Stimulated activated CD4-positive, alpha-beta T cell treated with anti-CD3 and anti-CD28 coated beads, TNF-alpha, amount 100 ng/mL, for 1 hour (primary cell): ENCODE data around the gene PRODH2.

Source experiments
- DNase-seq, 3 donors: peaks; one replicate each; pipeline ENCODE4 v3.0.0-alpha.2; 2020; ENCODE audit warnings: low read depth in 3 of 3, low spot score in 1 of 3

Gene PRODH2

DNA sequence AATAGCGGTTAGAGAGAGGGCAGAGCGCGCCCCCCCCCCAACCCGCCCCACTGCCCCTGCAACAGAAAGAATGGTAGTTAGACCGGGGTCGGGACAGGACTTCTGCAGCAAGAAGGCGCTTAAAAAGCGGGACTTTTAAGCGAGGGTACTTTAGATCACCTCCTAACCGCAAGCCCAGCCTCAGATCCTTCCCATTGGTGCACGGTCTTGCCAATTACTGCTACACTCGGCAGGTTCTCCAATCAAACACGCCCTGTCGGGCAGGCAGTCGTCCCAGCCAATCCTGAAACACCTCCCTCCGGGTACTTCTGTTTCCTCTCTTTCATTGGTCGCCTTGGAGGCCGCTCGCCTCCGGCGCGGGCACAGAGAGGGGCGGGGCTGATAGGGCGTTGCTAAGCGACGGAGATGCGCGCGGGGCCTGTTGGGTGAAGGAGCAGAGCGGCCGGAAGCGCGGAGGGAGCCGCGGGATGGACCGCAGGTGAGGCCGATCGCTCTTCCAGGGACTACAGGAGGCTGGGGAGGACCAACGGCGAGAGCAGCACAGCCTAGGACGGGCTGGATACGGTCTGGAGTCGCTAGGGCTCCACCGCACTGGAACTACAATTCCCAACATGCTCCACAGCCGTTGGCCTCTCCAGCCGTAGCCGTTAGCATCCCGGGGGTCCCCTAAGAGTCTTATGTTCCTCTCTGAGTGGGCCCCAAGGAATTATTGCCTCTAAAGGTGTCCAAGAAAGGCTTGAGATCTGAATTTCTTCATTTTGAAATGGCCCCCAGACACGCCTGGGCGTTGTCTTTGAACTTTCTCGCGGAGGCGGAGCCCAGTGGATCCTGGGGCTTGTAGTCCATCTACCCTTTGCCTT is 54.7 kb downstream of the PRODH2 start, which contains the start of gene PROSER3:
Gene PROSER3, plus strand, starts transcription at position 428 of the 860 bp plus-strand sequence. Its CDS starts 40 bp downstream, at position 468.
- peak; percentile 94 to 96 (median 96) for DNase-seq

DNA sequence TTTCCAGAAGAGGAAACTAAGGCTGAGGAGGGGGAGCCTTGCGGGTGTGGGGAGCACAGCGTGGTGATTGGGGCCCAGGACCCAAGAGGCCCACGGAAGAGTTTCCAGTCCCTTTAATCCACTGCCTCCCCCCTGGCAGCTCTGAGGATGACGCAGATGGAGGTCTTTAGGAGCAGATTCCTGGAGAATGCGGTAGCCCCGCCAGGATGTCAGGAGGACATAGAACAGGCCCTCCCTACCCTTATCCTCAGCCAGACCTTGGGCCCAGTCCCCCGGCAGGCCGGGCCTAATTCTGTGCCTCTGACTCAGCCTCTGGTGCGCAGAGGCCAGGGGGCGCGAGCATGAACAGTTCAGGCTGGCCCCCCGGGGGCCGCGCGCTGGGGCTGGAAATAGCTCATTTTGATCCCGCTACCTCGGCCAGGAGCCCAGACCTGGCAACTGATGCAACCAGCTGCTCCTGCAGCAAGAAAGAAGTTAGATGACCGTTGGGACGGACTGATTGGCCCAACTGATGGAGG is 55.4 kb downstream of the PRODH2 start:
- DNase-seq, result no peak

DNA sequence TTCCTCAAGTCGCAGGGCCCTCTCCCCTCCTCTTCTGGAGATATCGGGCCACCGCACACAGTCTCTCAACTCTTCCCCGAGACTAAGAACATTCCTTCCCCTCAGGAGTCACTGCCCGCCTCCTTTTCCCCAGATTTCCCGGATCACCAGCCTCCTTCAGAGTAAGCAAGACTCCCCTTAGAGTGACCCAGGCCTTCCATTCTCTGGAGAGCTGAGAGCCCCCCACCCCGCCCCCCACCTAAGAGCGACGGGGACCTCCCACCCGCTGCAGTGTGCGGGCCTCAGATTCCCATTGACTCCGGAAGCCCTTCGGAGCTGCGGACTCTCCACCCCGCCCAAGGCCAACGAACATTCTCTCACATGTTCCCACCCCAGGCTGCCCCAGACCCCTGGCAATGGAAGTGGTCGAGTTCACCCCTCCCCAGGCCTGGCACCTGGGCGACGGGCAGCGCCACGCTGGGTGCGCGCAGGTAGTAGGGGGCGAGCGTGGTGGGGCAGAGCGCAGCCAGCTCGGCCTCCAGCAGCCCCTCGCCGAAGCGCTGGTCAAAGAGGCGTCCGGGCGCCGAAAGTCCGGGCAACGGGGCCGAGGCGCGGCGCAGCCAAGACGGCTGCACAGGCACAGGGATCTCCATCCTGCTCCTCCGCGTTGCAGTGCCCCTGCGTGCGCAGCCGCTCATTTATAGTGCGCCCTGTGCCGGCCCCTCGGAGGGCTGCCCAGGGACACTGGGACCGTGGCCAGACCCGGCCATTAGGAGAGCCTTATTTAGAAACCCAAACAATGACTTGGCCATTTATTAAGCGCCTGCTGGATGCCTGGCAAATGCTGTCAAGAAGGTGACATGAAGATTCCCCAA is 56.0 kb downstream of the PRODH2 start, which contains the start of gene HSPB6:
Gene HSPB6, minus strand, starts transcription at position 653 of the 854 bp plus-strand sequence. Its CDS starts 21 bp downstream, at position 632.
- DNase-seq, result no peak

DNA sequence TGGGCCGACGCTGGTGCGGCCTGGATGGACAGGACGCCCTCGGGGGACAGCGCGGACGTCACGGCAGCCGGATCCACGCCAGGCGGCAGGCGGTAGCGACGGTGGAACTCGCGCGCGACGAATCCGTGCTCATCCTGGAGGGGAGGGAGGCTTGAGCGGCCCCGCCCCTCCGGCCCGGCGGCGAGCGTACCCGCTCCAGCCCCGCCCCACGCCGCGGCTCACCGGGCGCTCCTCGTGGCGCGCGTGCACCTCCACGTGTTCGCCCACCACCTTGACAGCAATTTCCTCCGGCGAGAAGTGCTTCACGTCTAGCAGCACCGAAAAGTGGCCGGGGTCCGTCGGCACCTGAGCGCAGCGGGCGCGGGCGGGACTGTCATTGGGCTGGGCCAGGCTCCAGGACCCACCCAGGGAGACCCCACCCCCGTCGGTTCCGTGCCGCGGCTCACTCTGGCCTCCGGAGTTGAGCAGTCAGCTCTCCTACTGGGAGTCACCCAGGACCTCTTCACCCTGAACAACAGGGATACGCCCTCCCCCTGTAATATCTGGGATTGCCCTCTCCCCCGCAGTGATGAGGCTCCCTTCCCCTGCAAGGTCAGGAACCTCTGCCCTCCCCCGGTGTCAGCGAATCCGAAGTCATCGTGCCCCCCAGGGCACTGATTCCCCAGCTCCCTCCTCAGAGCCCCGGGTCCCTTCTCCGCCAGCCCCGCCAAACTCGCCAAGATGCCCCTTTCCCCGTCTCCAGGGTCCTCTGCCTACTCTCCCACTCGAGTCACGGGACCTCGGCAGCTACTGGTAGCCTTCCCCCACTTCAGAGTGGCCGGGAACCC is 56.9 kb downstream of the PRODH2 start:
- DNase-seq, result peak in 1 of 3 donors; percentile 38

DNA sequence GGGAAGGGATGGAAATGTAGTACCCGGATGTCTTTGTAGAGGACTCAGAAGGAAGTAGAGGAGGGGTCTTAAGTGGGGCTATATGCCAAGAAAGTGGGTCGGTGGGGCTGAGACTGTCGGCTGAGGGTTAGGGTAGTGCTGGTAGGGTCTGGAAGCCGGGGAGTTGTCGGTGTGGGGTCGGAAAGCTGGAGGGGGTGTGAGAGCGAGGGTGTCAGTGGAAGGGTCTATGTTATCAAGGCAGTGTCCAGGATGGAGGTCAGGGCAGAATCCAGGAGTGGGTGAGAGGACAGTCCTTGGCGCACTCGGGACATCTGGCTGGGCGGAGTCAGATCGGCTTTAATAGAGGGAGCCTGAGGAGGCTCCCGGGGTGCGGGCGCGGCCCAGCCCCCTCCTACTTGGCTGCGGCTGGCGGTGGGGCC is 57.5 kb downstream of the PRODH2 start:
- DNase-seq, result no peak

DNA sequence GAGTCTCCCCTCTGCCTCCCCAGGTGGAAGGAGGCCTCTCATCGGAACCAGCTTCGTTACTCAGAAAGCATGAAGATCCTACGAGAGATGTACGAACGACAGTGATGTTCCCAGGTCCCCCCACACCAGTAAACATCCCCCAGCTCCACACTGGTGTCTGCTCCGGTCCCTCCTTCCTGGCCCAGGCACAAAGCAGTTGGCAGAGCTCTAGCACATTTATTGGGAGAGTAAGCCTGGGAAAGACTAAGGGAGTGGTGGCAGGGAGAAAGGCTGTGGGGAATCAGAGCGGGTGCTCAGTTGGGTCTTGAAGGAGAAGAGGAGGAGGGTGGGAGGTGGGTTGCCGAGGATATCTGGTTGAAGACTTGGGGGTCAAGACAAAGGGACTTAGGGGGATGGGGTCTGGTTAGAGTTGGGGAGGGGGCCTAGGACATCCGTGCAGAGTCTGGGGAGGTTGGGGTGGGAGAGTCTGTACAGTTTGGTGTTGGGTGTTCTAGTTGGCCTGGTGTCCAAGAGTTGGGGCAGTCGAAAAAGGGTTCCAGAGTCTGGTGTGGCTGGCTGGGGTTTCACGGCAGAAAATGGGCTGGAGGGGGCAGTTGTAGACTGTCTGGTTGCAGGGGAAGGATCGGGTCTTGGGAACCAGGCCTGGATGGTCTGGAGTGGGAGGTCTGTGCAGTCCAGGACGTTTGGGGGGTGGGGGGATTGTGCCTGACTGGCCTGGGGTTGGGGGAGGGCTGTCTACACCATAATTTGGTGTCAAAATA is 58.1 kb downstream of the PRODH2 start:
- no peak for DNase-seq

DNA sequence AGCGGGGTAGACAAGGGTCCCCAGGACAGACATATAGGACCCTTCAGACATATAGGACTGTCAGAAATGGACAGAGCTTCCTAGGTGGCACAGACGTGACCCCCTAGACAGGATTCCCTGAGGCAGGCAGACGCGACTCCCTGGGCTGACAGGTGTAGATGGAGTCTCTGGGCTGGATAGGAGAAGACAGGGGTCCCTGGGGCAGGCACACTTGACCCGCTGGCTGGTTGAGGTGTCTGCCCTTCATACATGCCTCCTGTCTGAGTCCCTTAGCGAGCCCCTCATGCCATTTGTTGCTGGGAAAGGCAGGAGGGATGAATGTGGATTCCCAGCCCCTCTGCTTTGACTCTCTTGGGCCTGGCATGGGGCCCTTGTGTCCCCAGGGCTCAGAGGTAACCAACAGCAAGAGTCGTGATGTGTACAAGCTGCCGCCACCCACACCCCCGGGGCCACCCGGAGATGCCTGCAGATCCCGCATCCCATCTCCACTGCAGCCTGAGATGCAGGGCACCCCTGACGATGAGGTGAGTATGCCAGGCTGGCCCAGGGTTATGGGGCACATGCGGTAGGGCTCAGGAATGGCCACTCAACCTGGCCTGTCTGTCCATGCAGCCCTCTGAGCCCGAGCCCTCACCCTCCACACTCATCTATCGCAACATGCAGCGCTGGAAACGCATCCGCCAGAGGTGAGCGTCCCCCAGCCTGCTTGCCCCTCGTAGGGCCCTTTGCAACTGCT is 58.8 kb downstream of the PRODH2 start:
- DNase-seq, result no peak

DNA sequence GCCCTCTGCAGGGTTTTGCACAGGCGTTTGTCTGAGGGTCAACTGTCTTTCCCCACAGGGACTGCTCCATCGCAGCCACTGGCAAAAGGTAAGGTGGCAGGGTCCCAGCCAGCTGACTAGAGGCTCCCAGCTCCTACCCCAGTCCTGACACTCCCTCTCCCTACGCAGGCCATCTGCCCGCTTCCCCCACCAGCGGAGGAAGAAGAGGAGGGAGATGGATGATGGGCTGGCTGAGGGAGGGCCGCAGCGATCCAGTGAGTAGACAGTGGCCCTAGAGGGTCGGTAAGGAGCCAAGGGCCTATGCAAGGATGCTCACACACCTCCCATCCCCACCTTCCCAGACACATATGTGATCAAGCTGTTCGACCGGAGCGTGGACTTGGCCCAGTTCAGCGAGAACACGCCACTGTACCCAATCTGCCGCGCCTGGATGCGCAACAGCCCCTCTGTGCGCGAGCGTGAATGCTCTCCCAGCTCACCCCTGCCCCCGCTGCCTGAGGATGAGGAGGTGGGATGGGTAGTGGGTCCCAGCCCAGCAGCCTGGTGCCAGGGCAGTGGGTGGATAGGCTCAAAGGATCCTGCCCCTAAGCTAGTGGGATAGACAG is 59.8 kb downstream of the PRODH2 start:
- no peak for DNase-seq

DNA sequence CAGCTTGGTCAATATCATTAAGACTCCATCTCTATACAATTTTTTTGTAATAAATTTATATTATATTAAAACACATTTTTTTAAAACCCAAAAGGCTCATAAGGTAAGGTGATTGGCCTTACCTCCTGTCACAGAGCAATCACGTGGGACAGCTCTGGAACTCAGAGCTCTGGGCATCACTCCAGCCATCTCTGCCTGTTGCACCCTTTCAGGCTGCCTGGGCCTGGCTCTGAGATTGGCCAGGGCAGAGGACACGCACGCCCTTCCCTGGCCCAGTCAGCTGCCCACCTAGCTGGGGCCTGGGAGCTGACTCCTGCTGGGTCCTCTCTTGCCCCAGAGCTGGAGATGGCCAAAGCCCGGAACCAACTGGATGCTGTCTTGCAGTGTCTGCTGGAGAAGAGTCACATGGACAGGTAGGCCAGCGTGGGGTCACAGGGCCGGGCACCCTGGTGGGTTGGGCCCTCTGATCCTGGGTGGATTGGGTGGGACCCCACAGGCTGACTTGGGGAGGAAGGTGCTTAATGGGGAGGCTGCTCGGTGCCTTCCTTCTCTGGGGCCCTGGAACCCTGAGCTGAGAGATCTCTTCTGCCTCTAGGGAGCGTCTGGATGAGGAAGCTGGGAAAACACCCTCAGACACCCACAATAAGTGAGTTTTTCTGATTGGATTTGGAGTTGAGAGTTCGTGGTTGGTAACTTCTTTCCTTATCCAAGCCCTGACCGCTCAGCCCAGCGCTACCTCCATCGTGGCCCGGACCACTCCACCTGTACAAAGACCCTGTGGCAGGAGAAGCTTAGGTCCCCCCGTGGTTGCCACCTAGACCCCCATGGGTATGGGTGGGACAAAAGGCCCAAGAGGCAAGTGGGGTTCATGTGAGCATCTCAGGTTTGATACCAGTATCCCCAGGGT is 60.6 kb downstream of the PRODH2 start:
- no peak for DNase-seq

DNA sequence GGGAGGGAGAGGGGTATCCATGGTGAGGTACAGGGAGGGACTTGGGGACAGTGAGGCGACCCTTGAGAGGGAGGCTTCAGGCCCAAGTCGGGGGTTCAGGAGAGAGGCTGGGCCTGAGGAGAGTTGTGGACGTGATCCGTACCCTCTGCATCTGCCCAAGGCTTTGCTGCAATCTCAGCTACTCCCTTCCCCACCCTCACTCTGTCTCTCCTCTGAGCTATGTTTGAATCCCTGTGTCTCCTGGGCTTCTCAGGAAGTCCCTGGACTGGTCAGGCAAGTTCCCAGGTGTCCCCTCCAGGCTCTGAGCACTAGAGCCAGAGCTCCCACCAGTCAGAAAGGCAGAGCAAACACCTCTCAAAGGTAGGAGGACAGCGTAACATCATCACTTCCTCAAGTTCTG is 62.5 kb downstream of the PRODH2 start:
- no peak for DNase-seq
